Common myeloid progenitor, CD34-positive (primary cell): ENCODE results near the gene LDB2.
"Not testable (repeated sequence)": the region's sequence is repeated elsewhere in the genome, so short reads cannot be mapped to it uniquely, and the experiment has no call there.

Experiments used
- CTCF ChIA-PET: fragments of 350-600 bp; sonication (Branson Sonifier 250); formaldehyde crosslinking; loops from one replicate; lab custom pipeline; 2021; ENCODE audit warnings: antibody characterized with exemption; lab: Charles Lee
- POLR2A ChIA-PET: fragments of 350-600 bp; sonication (Branson Sonifier 250); formaldehyde crosslinking; loops from one replicate; lab custom pipeline; 2021; ENCODE audit warnings: antibody characterized with exemption; lab: Charles Lee
- DNase-seq, 3 donors: peaks; one replicate each; pipeline versions ENCODE4 v3.0.0 to v3.0.0-alpha.2; 2013
- H3K27ac ChIP-seq, 2 experiments: 1 replicate in 1 of 2; 2 replicates in 1 of 2; pipeline ENCODE4 v1.7.0; 2013; ENCODE audit warnings: inconsistent platforms in 2 of 2, low read length in 2 of 2, mild to moderate bottlenecking in 2 of 2, low read depth in 1 of 2, moderate library complexity in 1 of 2; ENCODE audit not compliant: severe bottlenecking in 2 of 2, insufficient read depth in 1 of 2, poor library complexity in 1 of 2
- H3K27me3 ChIP-seq, 5 experiments: replicated peaks in 2 of 5; 1 replicate in 3 of 5; 2 replicates in 2 of 5; pipeline versions ENCODE4 v1.6.1 to v1.7.0; 2013; ENCODE audit warnings: low read length in 4 of 5, mild to moderate bottlenecking in 2 of 5, moderate library complexity in 2 of 5, inconsistent platforms in 1 of 5; ENCODE audit not compliant: insufficient read depth in 5 of 5, control insufficient read depth in 4 of 5
- H3K36me3 ChIP-seq, 4 experiments: 1 replicate in 2 of 4; 2 replicates in 2 of 4; pipeline versions ENCODE4 v1.6.1 to v1.7.0; 2013; ENCODE audit warnings: low read length in 3 of 4, control low read depth in 1 of 4, mild to moderate bottlenecking in 1 of 4; ENCODE audit not compliant: control insufficient read depth in 4 of 4, insufficient read depth in 4 of 4
- H3K4me1 ChIP-seq, 4 experiments: 1 replicate in 3 of 4; 2 replicates in 1 of 4; pipeline versions ENCODE4 v1.6.1 to v1.7.1; 2013; ENCODE audit warnings: low read length in 3 of 4, mild to moderate bottlenecking in 3 of 4, control low read depth in 1 of 4, inconsistent platforms in 1 of 4, moderate library complexity in 1 of 4; ENCODE audit not compliant: control insufficient read depth in 4 of 4, insufficient read depth in 4 of 4; ENCODE audit errors: control extremely low read depth in 1 of 4
- H3K4me3 ChIP-seq, 7 experiments: 1 replicate in 4 of 7; 2 replicates in 3 of 7; pipeline versions ENCODE4 v1.5.1 to v1.7.0; 2013; ENCODE audit warnings: mild to moderate bottlenecking in 7 of 7, low read length in 6 of 7, moderate library complexity in 6 of 7, inconsistent platforms in 2 of 7, low read depth in 2 of 7, control low read depth in 1 of 7; ENCODE audit not compliant: insufficient read depth in 4 of 7, control insufficient read depth in 1 of 7; ENCODE audit errors: extremely low read depth in 1 of 7
- H3K9me3 ChIP-seq, 5 experiments: 1 replicate in 4 of 5; 2 replicates in 1 of 5; pipeline versions ENCODE4 v1.6.1 to v1.7.1; 2013; ENCODE audit warnings: low read length in 4 of 5, mild to moderate bottlenecking in 2 of 5, inconsistent platforms in 1 of 5, low read depth in 1 of 5, moderate library complexity in 1 of 5; ENCODE audit not compliant: control insufficient read depth in 4 of 5, insufficient read depth in 2 of 5; ENCODE audit errors: control extremely low read depth in 1 of 5
- WGBS: methylation state at CpG from one replicate; pipeline ENCODE4 v1.1.5; 2013; ENCODE audit not compliant: insufficient coverage; 5-methylcytosine and 5-hydroxymethylcytosine counted together

LDB2 gene

GRCh38 chr4:16628835-16629234 lies 269.6 kb downstream of the LDB2 start:
- WGBS, result 79% methylated on average over 4 of the region's 4 CpGs
- POLR2A ChIA-PET, H3K27ac ChIP-seq, CTCF ChIA-PET, H3K4me1 ChIP-seq, H3K27me3 ChIP-seq, H3K9me3 ChIP-seq, H3K36me3 ChIP-seq, H3K4me3 ChIP-seq, DNase-seq: not testable (repeated sequence)

- no peak for DNase-seq
- WGBS, result 94% methylated on average over 6 of the region's 6 CpGs
- Histone ChIP-seq H3K4me3 (no peak overlapping the region), H3K36me3 (no peaks in the 10 kb centered on the region), H3K4me1 (no peaks in the 10 kb centered on the region), H3K27me3 (no peaks in the 10 kb centered on the region), H3K9me3 (no peaks in the 10 kb centered on the region), H3K27ac (no peak overlapping the region)
- CTCF ChIA-PET, result no interaction called here
- POLR2A ChIA-PET, result no interaction called here
Observed at GRCh38 chr4:16627999-16628398, 270.4 kb downstream of the LDB2 start.

- 90% methylated on average over 2 of the region's 5 CpGs for WGBS
- Histone ChIP-seq H3K4me3 (no peak overlapping the region), H3K27me3 (no peaks in the 10 kb centered on the region), H3K9me3 (no peaks in the 10 kb centered on the region), H3K4me1 (no peaks in the 10 kb centered on the region), H3K27ac (no peak overlapping the region), H3K36me3 (no peaks in the 10 kb centered on the region)
- DNase-seq, result no peak
- ChIA-PET POLR2A (no interaction called here), CTCF (no interaction called here)
Observed at GRCh38 chr4:16626945-16627344, 271.5 kb downstream of the LDB2 start.

GRCh38 chr4:16622826-16623225 lies 275.6 kb downstream of the LDB2 start:
- Histone ChIP-seq H3K27ac (no peak overlapping the region), H3K4me1 (no peaks in the 10 kb centered on the region), H3K27me3 (no peaks in the 10 kb centered on the region), H3K9me3 (no peaks in the 10 kb centered on the region), H3K4me3 (no peak overlapping the region), H3K36me3 (no peaks in the 10 kb centered on the region)
- ChIA-PET POLR2A (no interaction called here), CTCF (no interaction called here)
- WGBS, result 80% methylated on average over 1 of the region's 1 CpG
- no peak for DNase-seq

GRCh38 chr4:16617435-16617834 lies 281.0 kb downstream of the LDB2 start:
- H3K4me3 ChIP-seq, result no peak overlapping the region
- no peaks in the 10 kb centered on the region for H3K9me3 ChIP-seq
- H3K27me3 ChIP-seq, result no peaks in the 10 kb centered on the region
- H3K36me3 ChIP-seq, result no peaks in the 10 kb centered on the region
- H3K27ac ChIP-seq, result no peak overlapping the region
- WGBS, result 84% methylated on average over 5 of the region's 5 CpGs
- ChIA-PET CTCF (no interaction called here), POLR2A (no interaction called here)
- H3K4me1 ChIP-seq, result no peaks in the 10 kb centered on the region
- DNase-seq, result no peak

GRCh38 chr4:16617011-16617410 lies 281.4 kb downstream of the LDB2 start:
- H3K4me3 ChIP-seq, result no peak overlapping the region
- DNase-seq, result no peak
- H3K27ac ChIP-seq, result no peak overlapping the region
- no peaks in the 10 kb centered on the region for H3K4me1 ChIP-seq
- ChIA-PET CTCF (no interaction called here), POLR2A (no interaction called here)
- 100% methylated on average over 1 of the region's 6 CpGs for WGBS
- no peaks in the 10 kb centered on the region for H3K36me3 ChIP-seq
- H3K9me3 ChIP-seq, result no peaks in the 10 kb centered on the region
- H3K27me3 ChIP-seq, result no peaks in the 10 kb centered on the region

- Histone ChIP-seq H3K27me3 (no peaks in the 10 kb centered on the region), H3K27ac (no peak overlapping the region), H3K36me3 (no peaks in the 10 kb centered on the region), H3K9me3 (peaks cover 0 to 1% (median 0%) of the 10 kb centered on the region in 5 experiments), H3K4me3 (no peak overlapping the region), H3K4me1 (no peaks in the 10 kb centered on the region)
- WGBS, result 88% methylated on average over 6 of the region's 10 CpGs
- no peak for DNase-seq
- ChIA-PET CTCF (no interaction called here), POLR2A (no interaction called here)
Observed at GRCh38 chr4:16609170-16609758, 289.2 kb downstream of the LDB2 start.
